ENCODE measurements around the gene PRDM12.

The PRDM12 gene

GRCh38 chr9:130715270-130715669 is 50.9 kb downstream of the PRDM12 start:
- H3K27ac ChIP-seq: no peak overlapping the region
- TF ChIP-seq ZFX (IDR thresholded peaks at IDR 0.05) (no peak), CTCF (conservative IDR thresholded peaks at IDR 0.05) (no peak)

GRCh38 chr9:130718562-130718961 is 54.2 kb downstream of the PRDM12 start:
- H3K27ac ChIP-seq: no peak overlapping the region
- TF ChIP-seq CTCF (conservative IDR thresholded peaks at IDR 0.05) (no peak), ZFX (IDR thresholded peaks at IDR 0.05) (no peak)

GRCh38 chr9:130720762-130721161 is 56.4 kb downstream of the PRDM12 start:
- no peak overlapping the region for H3K27ac ChIP-seq
- TF ChIP-seq CTCF (conservative IDR thresholded peaks at IDR 0.05) (no peak), ZFX (IDR thresholded peaks at IDR 0.05) (no peak)

DNA sequence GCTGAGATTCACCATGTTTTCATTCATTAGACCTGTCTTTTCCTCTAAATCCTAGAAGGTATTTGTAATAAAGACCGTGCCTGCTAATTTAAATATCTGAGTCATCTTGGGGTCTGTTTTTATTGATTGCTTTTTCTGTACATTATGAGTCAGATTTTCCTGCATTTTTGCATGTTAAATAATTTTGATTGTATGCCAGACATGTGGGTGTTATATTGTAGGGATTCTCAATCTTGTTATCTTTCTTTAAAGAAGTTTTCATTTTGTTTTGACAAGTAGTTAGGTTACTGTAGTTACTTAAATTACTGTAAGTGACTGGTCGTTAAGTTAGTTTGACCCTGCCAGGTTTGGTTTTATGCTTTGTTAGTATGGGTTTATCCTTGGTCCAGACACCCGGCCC is 64.3 kb downstream of the PRDM12 start:
- no peak overlapping the region for H3K27ac ChIP-seq
- TF ChIP-seq ZFX (IDR thresholded peaks at IDR 0.05): no peak
- no peak for TF ChIP-seq CTCF (conservative IDR thresholded peaks at IDR 0.05)

- no peak for TF ChIP-seq CTCF (conservative IDR thresholded peaks at IDR 0.05)
- no peak for TF ChIP-seq ZFX (IDR thresholded peaks at IDR 0.05)
- no peak overlapping the region for H3K27ac ChIP-seq
These were observed 64.8 kb downstream of the PRDM12 start for GRCh38 chr9:130729145-130729544.

DNA sequence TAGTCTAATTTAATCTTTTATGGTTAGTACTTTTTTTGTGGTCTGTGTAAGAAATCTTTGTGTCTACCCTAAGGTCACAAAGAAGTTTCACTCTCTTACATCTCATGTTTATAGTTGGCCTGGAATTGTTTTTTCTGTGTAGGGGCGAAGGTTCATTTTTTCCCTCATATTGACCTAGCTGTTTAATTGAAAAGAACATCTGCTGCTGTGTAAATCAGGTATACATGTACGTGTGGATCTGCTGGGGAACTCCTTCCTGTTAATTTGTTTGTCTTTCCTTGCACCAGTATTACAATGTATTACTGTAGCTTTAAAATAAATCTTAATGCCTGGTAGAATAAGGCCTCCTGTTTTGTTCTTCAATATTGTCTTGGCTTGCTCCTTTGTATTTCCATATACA is 67.0 kb downstream of the PRDM12 start:
- H3K27ac ChIP-seq: peak overlapping the region; percentile 64
- TF ChIP-seq CTCF (conservative IDR thresholded peaks at IDR 0.05): no peak
- TF ChIP-seq ZFX (IDR thresholded peaks at IDR 0.05): no peak

DNA sequence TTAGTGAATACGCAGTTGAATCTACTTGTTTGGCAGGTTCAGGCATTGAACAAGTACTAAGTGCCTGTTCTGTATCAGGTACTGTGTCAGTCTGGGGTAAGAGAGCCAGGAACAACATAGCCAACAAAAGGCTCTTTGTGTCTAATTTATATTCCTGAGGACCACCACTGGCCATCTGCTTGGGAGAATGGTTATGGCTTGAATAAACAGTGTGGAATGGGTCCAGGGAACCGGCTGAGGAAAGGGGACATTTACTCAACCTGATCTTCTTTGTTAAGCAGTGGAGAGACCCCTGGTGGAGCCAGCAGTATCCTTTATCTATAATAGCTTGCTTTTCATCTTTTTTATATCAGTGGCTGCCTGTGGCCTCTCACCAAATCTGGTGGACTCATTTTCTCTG is 67.7 kb downstream of the PRDM12 start:
- TF ChIP-seq CTCF (conservative IDR thresholded peaks at IDR 0.05) (peak; percentile 20), ZFX (IDR thresholded peaks at IDR 0.05) (no peak)
- peak overlapping the region; percentile 26; the same call in 1 of the 2 replicates for H3K27ac ChIP-seq
